GM23338 (cell line): ENCODE results near the gene SRSF3. TPM values are rescaled to one million over a fixed set of nuclear protein-coding genes. Genes with fewer than 3 reads are reported as not detected.

Experiments
- ATAC-seq: fragments of 200-7000 bp; cut with Tn5 transposase; 3 replicates; pipeline ENCODE4 v1.9.1; 2020
- DNase-seq: peaks from one replicate; pipeline ENCODE4 v3.0.0-alpha.2; 2015; ENCODE audit warnings: low spot score
- H2AFZ ChIP-seq: fragments of 200-600 bp; sonication (generic); 2 replicates; pipeline ENCODE4 v1.8.0; 2016; ENCODE audit warnings: antibody characterized with exemption, mild to moderate bottlenecking, moderate library complexity
- H3F3A ChIP-seq: fragments of 200-600 bp; sonication (generic); replicated peaks from 2 replicates; pipeline ENCODE4 v1.8.0; 2017; ENCODE audit warnings: antibody characterized with exemption, mixed run types, low read depth
- H3K27ac ChIP-seq: fragments of 200-600 bp; sonication (generic); 2 replicates; pipeline ENCODE4 v1.6.1; 2016; ENCODE audit warnings: low read depth
- H3K27me3 ChIP-seq: fragments of 200-600 bp; sonication (generic); 2 replicates; pipeline ENCODE4 v1.8.0; 2016; ENCODE audit warnings: mild to moderate bottlenecking, mixed run types, moderate library complexity; ENCODE audit not compliant: insufficient read depth
- H3K36me3 ChIP-seq: fragments of 200-600 bp; sonication (generic); 2 replicates; pipeline ENCODE4 v1.8.0; 2016; ENCODE audit warnings: mild to moderate bottlenecking; ENCODE audit not compliant: insufficient read depth
- H3K4me1 ChIP-seq: fragments of 200-600 bp; sonication (generic); 2 replicates; pipeline ENCODE4 v1.8.0; 2016; ENCODE audit warnings: mild to moderate bottlenecking, moderate library complexity; ENCODE audit not compliant: insufficient read depth
- H3K4me2 ChIP-seq: fragments of 200-600 bp; sonication (generic); 2 replicates; pipeline ENCODE4 v1.7.1; 2017; ENCODE audit warnings: mixed run types
- H3K4me3 ChIP-seq: fragments of 200-600 bp; sonication (generic); 2 replicates; pipeline ENCODE4 v1.6.1; 2016; ENCODE audit warnings: mixed run types
- H3K79me2 ChIP-seq: fragments of 200-600 bp; sonication (generic); replicated peaks from 2 replicates; pipeline ENCODE4 v1.8.0; 2017; ENCODE audit warnings: mild to moderate bottlenecking; ENCODE audit not compliant: insufficient read depth
- H3K9me2 ChIP-seq: fragments of 200-600 bp; sonication (generic); 2 replicates; pipeline ENCODE4 v1.8.0; 2017; ENCODE audit not compliant: insufficient read depth
- H4K20me1 ChIP-seq: fragments of 200-600 bp; sonication (generic); replicated peaks from 2 replicates; pipeline ENCODE4 v1.8.0; 2017; ENCODE audit warnings: mild to moderate bottlenecking; ENCODE audit not compliant: insufficient read depth
- H3K27ac Mint-ChIP-seq: 2 replicates; pipeline ENCODE4 v1.8.0; 2020; ENCODE audit warnings: inconsistent platforms, mild to moderate bottlenecking, moderate library complexity, mixed read lengths
- H3K27me3 Mint-ChIP-seq: 3 replicates; pipeline ENCODE4 v1.8.0; 2022; ENCODE audit warnings: low read depth, mild to moderate bottlenecking, moderate library complexity, mixed read lengths, inconsistent platforms; ENCODE audit not compliant: insufficient read depth, poor library complexity
- H3K36me3 Mint-ChIP-seq: 3 replicates; pipeline ENCODE4 v1.8.0; 2021; ENCODE audit warnings: low read depth, mild to moderate bottlenecking, inconsistent platforms, moderate library complexity, mixed read lengths
- H3K4me1 Mint-ChIP-seq: 3 replicates; pipeline ENCODE4 v1.8.0; 2020; ENCODE audit warnings: mild to moderate bottlenecking, inconsistent platforms, mixed read lengths
- H3K4me3 Mint-ChIP-seq: 3 replicates; pipeline ENCODE4 v1.8.0; 2021; ENCODE audit warnings: moderate library complexity, mild to moderate bottlenecking, inconsistent platforms, mixed read lengths
- H3K9me3 Mint-ChIP-seq: 3 replicates; pipeline ENCODE4 v1.8.0; 2020; ENCODE audit warnings: moderate library complexity, mild to moderate bottlenecking, inconsistent platforms, mixed read lengths
- CREB1 ChIP-seq: fragments of 250-450 bp; sonication (Bioruptor Pico); IDR thresholded peaks from 2 replicates; pipeline ENCODE4 v1.5.0; 2020; ENCODE audit warnings: low read depth, mild to moderate bottlenecking, moderate library complexity
- EZH2 ChIP-seq: fragments of 200-600 bp; sonication (generic); IDR thresholded peaks from one replicate; pipeline ENCODE4 v1.8.0; 2017; ENCODE audit warnings: antibody characterized with exemption, mild to moderate bottlenecking, low read depth; ENCODE audit not compliant: unreplicated experiment
- STAT1 ChIP-seq: IDR thresholded peaks from one replicate; pipeline ENCODE4 v1.6.1; 2016; ENCODE audit warnings: antibody characterized with exemption; ENCODE audit not compliant: unreplicated experiment
- ZNF114 ChIP-seq: fragments of 250-450 bp; sonication (Bioruptor Pico); IDR thresholded peaks from 2 replicates; pipeline ENCODE4 v1.5.0; 2020; ENCODE audit warnings: mild to moderate bottlenecking, moderate library complexity
- ZNF331 ChIP-seq: fragments of 250-450 bp; sonication (Bioruptor Pico); IDR thresholded peaks from 2 replicates; pipeline ENCODE4 v1.5.0; 2020; ENCODE audit warnings: low read depth, mild to moderate bottlenecking, moderate library complexity
- ZNF462 ChIP-seq: fragments of 250-450 bp; sonication (Bioruptor Pico); IDR thresholded peaks from 2 replicates; pipeline ENCODE4 v1.5.0; 2020; ENCODE audit warnings: mild to moderate bottlenecking, moderate library complexity
- polyA plus RNA-seq: library from polyadenylated mRNA; unstranded; fragments of >200 nt; fragmentation: Nextera tagmentation; extraction: Ambion mirVana; gene quantifications from 2 replicates; pipeline ENCODE4 v1.2.1, GENCODE V29; 2016
- total RNA-seq: library from RNA; depleted of rRNA; stranded (reverse); fragments of >200 nt; shearing (Covaris generic); gene quantifications from 2 replicates; pipeline ENCODE4 v1.2.3, GENCODE V29; 2014
- TF ChIP-seq, protein P1 (sequence below), 2 experiments: fragments of 200-600 bp in 1 of 2; sonication (generic) in 1 of 2; conservative IDR thresholded peaks; 2 replicates each; pipeline versions ENCODE4 v1.5.1 to v1.6.1; 2016 to 2017; ENCODE audit warnings: antibody characterized with exemption in 2 of 2, low read depth in 2 of 2, mild to moderate bottlenecking in 2 of 2, moderate library complexity in 1 of 2
- TF ChIP-seq, protein P2 (sequence below): IDR thresholded peaks from 2 replicates; pipeline ENCODE4 v1.6.1; 2016; ENCODE audit warnings: antibody characterized with exemption

SRSF3 gene
- total and polyA plus RNA-seq, 2 experiments from 2014 or later, result 436 to 655 TPM

- Histone ChIP-seq H3K27ac (no peak overlapping the region), H4K20me1 (no peaks in the 10 kb centered on the region), H3K36me3 (no peaks in the 10 kb centered on the region), H3K4me3 (no peak overlapping the region), H2AFZ (no peak overlapping the region), H3K79me2 (no peaks in the 10 kb centered on the region), H3F3A (no peaks in the 10 kb centered on the region), H3K9me2 (no peaks in the 10 kb centered on the region), H3K4me2 (no peak overlapping the region), H3K4me1 (no peaks in the 10 kb centered on the region), H3K27me3 (no peaks in the 10 kb centered on the region)
- Mint-ChIP-seq H3K36me3 (no peaks in the 10 kb centered on the region), H3K27ac (no peak overlapping the region), H3K4me3 (no peak overlapping the region), H3K27me3 (no peaks in the 10 kb centered on the region), H3K9me3 (no peaks in the 10 kb centered on the region), H3K4me1 (no peaks in the 10 kb centered on the region)
- DNase-seq, result no peak
- TF ChIP-seq ZNF462 (CRISPR knock-in tag), result no peak
- TF ChIP-seq EZH2, result no peak
- TF ChIP-seq, protein P1, sequence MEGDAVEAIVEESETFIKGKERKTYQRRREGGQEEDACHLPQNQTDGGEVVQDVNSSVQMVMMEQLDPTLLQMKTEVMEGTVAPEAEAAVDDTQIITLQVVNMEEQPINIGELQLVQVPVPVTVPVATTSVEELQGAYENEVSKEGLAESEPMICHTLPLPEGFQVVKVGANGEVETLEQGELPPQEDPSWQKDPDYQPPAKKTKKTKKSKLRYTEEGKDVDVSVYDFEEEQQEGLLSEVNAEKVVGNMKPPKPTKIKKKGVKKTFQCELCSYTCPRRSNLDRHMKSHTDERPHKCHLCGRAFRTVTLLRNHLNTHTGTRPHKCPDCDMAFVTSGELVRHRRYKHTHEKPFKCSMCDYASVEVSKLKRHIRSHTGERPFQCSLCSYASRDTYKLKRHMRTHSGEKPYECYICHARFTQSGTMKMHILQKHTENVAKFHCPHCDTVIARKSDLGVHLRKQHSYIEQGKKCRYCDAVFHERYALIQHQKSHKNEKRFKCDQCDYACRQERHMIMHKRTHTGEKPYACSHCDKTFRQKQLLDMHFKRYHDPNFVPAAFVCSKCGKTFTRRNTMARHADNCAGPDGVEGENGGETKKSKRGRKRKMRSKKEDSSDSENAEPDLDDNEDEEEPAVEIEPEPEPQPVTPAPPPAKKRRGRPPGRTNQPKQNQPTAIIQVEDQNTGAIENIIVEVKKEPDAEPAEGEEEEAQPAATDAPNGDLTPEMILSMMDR (conservative IDR thresholded peaks at IDR 0.05; ENCODE audit: low read depth in 2 of 2), result no peak
- TF ChIP-seq, protein P2, sequence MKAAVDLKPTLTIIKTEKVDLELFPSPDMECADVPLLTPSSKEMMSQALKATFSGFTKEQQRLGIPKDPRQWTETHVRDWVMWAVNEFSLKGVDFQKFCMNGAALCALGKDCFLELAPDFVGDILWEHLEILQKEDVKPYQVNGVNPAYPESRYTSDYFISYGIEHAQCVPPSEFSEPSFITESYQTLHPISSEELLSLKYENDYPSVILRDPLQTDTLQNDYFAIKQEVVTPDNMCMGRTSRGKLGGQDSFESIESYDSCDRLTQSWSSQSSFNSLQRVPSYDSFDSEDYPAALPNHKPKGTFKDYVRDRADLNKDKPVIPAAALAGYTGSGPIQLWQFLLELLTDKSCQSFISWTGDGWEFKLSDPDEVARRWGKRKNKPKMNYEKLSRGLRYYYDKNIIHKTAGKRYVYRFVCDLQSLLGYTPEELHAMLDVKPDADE, result no peak
- no peak for TF ChIP-seq ZNF331
- no peak for TF ChIP-seq CREB1 (CRISPR knock-in tag)
- TF ChIP-seq STAT1, result no peak
- no peak for TF ChIP-seq ZNF114 (CRISPR knock-in tag)
- ATAC-seq, result no peak
These were observed 38.4 kb upstream of the SRSF3 start for GRCh38 chr6:36555750-36556252.
